COLO668 (cell line): ENCODE results near the gene TUFM.
"Not testable (repeated sequence)": the region's sequence is repeated elsewhere in the genome, so short reads cannot be mapped to it uniquely, and the experiment has no call there.

Experiments
- DNase-seq: peaks from one replicate; lab custom pipeline; 2025; ENCODE audit not compliant: unreplicated experiment; lab: John Stamatoyannopoulos, UW

Gene TUFM

DNA sequence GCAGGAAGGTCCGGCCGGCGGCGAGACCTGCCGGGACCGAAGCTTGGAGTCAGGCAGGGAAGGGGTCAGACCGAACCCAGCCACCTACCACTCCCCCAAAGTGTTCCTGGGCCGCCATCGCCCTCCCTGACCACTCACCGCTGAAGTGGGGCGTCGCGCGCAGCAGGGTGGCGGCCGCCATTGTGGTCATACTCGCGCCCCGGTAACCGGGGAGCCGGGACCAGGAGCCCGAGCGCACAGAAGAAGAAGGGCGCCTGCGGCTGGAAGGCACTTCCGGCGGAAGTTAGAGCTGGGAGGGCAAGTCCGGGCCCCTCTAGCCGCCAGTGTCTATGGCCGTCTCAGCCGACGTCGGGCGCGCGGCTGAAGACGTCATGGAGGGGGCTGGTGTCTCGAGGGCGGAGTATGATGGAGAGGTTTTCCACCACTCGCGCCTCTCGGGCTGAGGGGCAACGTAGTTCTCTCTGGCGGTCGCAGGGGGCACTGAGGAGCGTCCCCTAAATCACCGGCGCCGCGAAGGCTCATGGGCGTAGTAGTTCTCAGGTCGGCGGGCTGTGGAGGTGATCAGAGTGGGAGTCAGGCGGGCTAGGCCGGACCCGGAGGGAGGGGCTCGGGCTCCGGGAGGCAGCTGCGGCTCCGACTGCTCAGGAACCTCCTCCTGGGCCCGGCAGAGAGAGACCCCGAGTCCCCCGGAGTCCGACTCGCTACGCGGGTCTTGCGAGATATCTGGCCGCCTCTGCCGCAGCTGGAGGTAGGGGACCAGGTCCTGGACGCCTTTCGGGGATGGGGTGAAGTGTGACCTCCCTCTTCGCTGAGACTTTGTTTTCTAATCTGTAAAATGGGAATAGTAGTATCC is at the start of gene TUFM:
TSS of gene TUFM (minus strand) at position 269 of the 853 bp plus-strand sequence. CDS start at position 190, 79 bp downstream.
- DNase-seq = peak; percentile 98

DNA sequence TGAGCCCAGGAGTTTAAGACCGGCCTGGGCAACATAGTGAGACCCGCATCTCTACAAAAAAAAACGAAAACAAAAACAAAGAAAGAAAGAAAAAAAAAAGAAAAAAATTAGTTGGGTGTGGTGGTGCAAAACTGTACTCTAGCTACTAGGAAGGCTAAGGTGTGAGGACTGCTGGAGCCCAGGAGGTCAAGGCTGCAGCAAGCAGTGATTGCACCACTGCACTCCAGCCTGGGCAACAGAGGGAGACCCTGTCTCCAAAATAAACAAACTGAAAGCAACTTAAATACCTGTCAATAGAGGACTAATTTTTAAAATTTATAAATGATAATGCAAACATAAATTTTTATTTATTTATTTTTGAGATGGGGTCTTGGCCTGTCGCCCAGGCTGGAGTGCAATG is 49.5 kb upstream of the TUFM start:
- no peak for DNase-seq

DNA sequence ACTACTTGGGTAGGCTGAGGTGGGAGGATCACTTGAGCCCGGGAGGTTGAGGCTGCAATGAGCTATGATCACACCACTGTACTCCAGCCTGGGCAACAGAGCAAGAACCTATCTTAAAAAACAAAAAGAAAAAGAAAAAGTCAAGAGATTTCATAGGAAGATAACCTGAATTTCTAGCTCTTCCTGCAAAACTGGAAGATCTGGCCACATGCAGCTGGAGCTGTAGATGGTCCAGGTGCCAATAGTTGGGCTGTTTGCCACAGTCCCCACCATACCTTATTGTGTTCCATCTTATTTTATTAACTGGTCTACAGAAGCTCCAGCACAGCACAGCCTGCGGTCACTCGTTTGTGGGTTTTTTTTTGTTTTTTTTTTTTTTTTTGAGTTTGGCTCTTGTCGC is 47.1 kb upstream of the TUFM start:
- no peak for DNase-seq

GRCh38 chr16:28891964-28892890 is 46.1 kb upstream of the TUFM start:
- DNase-seq = no peak

GRCh38 chr16:28890355-28890754 is 44.2 kb upstream of the TUFM start:
- DNase-seq = not testable (repeated sequence)

DNA sequence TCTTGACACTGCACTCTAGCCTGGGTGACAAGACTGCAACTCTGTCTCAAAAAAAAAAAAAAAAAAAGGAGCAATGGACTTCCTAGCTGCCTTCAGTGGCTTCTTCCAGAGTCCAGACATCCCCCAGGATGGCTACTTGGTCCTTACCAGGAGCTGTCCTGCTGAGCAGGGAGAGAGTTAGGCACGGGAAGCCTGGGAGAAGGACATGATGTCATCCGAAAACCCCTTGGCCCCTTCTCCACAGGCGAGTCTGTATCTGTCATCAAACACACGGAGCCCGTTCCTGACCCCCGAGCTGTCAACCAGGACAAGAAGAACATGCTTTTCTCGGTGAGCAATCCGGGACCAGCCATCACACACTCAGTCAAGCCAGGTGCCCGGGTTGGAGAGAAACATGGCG is 40.8 kb upstream of the TUFM start:
- DNase-seq = no peak

- DNase-seq = no peak
Observed at GRCh38 chr16:28884045-28884444, 37.9 kb upstream of the TUFM start.

- DNase-seq = peak; percentile 36
Observed at GRCh38 chr16:28883221-28883996, 37.3 kb upstream of the TUFM start.

DNA sequence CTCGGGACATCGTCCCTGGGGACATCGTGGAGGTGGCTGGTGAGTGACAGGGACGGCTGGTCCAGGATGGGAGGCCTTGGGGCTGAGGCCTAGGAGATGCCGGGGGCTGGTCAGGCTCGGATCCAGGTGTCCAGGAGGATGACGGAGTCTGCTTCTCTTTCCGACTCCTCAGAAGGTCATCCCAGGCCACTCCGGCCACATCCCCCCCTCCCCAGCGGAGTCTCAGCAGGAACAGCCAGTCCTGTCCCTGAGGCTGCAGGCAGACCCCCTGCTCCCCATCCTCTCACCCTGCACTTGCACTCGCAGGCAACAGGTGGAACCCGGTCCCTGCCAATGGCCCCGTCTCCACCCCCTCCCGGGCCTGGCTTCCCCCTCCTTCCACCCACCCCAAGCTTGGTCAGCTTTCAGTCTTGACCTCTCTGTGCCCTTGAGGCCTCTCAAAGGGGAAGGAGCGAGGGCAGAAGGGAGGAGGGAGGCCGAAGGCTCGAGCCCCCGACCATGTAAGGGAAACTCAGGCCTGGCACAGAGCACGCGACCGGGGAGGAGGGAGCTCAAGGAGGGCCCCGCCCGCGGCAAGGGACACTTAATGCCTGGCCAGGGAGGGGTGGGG is 36.5 kb upstream of the TUFM start:
- no peak for DNase-seq

GRCh38 chr16:28881565-28881964 is 35.4 kb upstream of the TUFM start:
- not testable (repeated sequence) for DNase-seq

DNA sequence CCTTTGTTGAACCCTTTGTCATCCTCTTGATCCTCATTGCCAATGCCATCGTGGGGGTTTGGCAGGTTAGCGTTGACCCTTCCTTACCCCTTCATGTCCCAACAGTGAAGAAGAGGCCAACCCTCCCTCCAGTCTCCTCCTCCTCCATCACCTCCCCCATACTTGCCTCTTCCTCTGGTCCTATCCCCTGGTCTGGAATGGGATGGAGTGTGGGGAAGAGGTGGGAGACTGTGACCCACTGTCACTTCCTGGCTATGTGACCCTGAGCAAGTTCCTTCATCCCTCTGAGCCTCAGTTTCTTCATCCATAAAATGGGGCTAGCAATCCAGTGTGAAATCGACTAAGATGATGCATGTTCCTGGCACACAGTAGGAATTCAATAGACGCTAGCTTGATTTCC is 34.8 kb upstream of the TUFM start:
- no peak for DNase-seq

DNA sequence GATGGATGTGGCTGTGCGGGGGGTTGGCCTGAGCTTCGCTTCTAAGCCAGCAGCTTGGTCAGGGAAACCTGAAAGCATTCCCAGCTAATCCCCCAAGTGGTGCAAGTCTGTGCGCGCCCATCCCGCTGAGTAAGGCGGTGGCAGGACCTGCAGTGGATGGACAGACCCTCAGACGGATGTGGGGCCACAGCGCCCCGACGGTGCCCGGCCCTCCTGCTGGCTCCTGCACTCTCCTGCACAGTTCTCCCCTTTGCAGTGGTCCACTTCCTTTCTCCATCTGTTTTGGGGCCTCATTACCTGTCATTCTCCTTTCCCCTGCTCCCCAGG is 34.4 kb upstream of the TUFM start:
- DNase-seq = no peak

- peak; percentile 94 for DNase-seq
Observed at GRCh38 chr16:28879841-28880588, 33.9 kb upstream of the TUFM start.

- no peak for DNase-seq
Observed at GRCh38 chr16:28879261-28879840, 33.2 kb upstream of the TUFM start.

GRCh38 chr16:28878083-28878926 is 32.2 kb upstream of the TUFM start, which contains the start of gene ATP2A1:
Gene ATP2A1 (plus strand): TSS chr16:28878488. CDS start chr16:28878672, 184 bp downstream.
- no peak for DNase-seq

GRCh38 chr16:28877655-28878000 is 31.5 kb upstream of the TUFM start:
- DNase-seq = no peak

DNA sequence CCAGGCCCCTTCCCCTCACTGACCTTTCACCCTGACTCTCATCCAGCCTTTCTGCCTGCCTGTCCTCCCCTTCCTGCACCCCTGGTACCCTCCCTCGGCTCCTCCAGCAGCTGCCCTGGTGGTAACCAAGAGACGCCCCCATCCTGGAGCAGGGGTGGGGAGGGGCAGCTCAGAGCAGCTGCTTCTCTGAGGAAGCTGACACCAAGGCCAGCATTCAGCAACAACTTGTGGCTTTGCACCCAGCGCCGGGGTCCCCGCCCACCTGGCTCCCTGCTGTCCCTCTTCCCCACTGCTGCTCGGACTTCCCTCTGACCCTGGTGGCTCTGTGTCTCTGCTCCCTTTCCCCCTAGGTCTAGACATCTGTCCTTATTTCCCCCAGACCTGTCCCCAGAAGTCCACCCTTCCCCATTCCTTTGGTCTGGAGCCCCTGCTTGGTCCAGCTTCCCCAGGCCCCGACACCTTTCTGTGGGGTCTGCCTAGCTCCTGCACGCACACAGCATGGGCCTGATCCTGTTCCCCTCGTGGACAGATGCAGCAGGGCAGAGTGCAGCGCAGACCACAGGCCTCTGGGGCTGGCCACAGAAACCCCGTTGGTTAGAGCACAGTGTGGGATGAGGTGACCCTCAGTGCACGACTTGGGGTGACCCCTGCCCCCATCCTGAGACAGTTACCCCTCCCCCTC is 31.0 kb upstream of the TUFM start:
- DNase-seq = no peak

- no peak for DNase-seq
Observed at GRCh38 chr16:28876019-28876659, 30.0 kb upstream of the TUFM start.
